ENCODE measurements around the gene HBZ. TPM values are rescaled to one million over a fixed set of nuclear protein-coding genes. Genes with fewer than 3 reads are reported as not detected.
"Not testable (repeated sequence)": the region's sequence is repeated elsewhere in the genome, so short reads cannot be mapped to it uniquely, and the experiment has no call there.

The HBZ gene
- total and polyA plus RNA-seq, 2 of the 8 experiments (the other 6 are each of a cell fraction or from before 2014, with no cell fraction given), result 0.12 TPM; not detected in 1

DNA sequence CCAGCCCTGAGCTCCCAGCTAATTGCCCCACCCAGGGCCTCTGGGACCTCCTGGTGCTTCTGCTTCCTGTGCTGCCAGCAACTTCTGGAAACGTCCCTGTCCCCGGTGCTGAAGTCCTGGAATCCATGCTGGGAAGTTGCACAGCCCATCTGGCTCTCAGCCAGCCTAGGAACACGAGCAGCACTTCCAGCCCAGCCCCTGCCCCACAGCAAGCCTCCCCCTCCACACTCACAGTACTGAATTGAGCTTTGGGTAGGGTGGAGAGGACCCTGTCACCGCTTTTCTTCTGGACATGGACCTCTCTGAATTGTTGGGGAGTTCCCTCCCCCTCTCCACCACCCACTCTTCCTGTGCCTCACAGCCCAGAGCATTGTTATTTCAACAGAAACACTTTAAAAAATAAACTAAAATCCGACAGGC lies 17.7 kb downstream of the HBZ start:
- not testable (repeated sequence) for H3K4me2 ChIP-seq (ENCODE audit: insufficient read depth in 1 of 2, low read depth in 2 of 2, low read length in 2 of 2); H4K5ac ChIP-seq (ENCODE audit: insufficient read length, low read depth, low read length); H3K23me2 ChIP-seq (ENCODE audit: low read depth, low read length); H4K8ac ChIP-seq (ENCODE audit: extremely low read depth, insufficient read depth, low read length); H2BK15ac ChIP-seq (ENCODE audit: low read length); H3K9ac ChIP-seq (replicated peaks in 1 of 4; ENCODE audit: extremely low read depth in 1 of 4, low read depth in 3 of 4, low read length in 3 of 4); H2AFZ ChIP-seq (ENCODE audit: low read length); H3K79me2 ChIP-seq (ENCODE audit: control insufficient read depth in 1 of 2, insufficient read depth in 2 of 2, low read length in 2 of 2); H4K91ac ChIP-seq (replicated peaks; ENCODE audit: insufficient read length, low read length); H3K79me1 ChIP-seq (ENCODE audit: low read depth, low read length); H3K9me3 ChIP-seq (ENCODE audit: insufficient read depth in 2 of 2, low read depth in 1 of 2, low read length in 1 of 2); H2AK5ac ChIP-seq (ENCODE audit: low read depth, low read length); H2BK20ac ChIP-seq (ENCODE audit: low read length); DNase-seq (ENCODE audit: low read depth in 1 of 2, low spot score in 2 of 2); H3K23ac ChIP-seq (ENCODE audit: insufficient read length); H3K27ac ChIP-seq (ENCODE audit: low read depth, low read length); H3K36me3 ChIP-seq (ENCODE audit: control insufficient read depth in 2 of 4, insufficient read depth in 4 of 4, low read length in 3 of 4); H2BK5ac ChIP-seq (ENCODE audit: low read depth, low read length); H2BK12ac ChIP-seq (ENCODE audit: low read depth, low read length); H3K56ac ChIP-seq (replicated peaks; ENCODE audit: insufficient read length, low read depth, low read length); H2BK120ac ChIP-seq (replicated peaks; ENCODE audit: low read depth, low read length); H3K14ac ChIP-seq (ENCODE audit: insufficient read length); H3K4me3 ChIP-seq (ENCODE audit: extremely low read depth in 1 of 4, insufficient read depth in 2 of 4, low read depth in 3 of 4, low read length in 4 of 4); H3K4ac ChIP-seq (replicated peaks; ENCODE audit: insufficient read length, low read depth, low read length); H3K18ac ChIP-seq (ENCODE audit: extremely low read depth, low read length)
- POLR2A ChIA-PET (ENCODE audit: partially characterized antibody), result interaction anchor here (1.8 kb wide), 1 partner anchor 10 kb away, joined by 5 read pairs; the partner anchor contains the start of gene HBQ1
- WGBS, 2 experiments (ENCODE audit: extremely low coverage in 1 of 2, insufficient coverage in 1 of 2, insufficient read length in 1 of 2, insufficient replicate concordance in 2 of 2, low coverage in 1 of 2, low lambda C conversion rate in 2 of 2, missing lambda C conversion rate in 1 of 2), result 8% methylated on average over 5 of the region's 5 CpGs; no CpG with 5 or more reads in 1 of the 2 experiments
- FAIRE-seq, result peak; percentile 28
- Histone ChIP-seq H3K27me3 (replicated peaks in 1 of 4; ENCODE audit: control insufficient read depth in 3 of 4, extremely low read depth in 1 of 4, insufficient read depth in 3 of 4, low read length in 3 of 4) (peaks cover 59 to 87% (median 80%) of the 10 kb centered on the region in 4 experiments), H3K4me1 (replicated peaks in 1 of 4; ENCODE audit: control insufficient read depth in 3 of 4, insufficient read depth in 4 of 4, low read length in 3 of 4) (peaks cover 0 to 25% (median 17%) of the 10 kb centered on the region in 4 experiments; a peak in 6 of 7 replicates), H4K20me1 (replicated peaks in 1 of 2; ENCODE audit: control insufficient read depth in 1 of 2, insufficient read depth in 2 of 2, low read length in 2 of 2) (peaks cover 3 to 11% of the 10 kb centered on the region in 2 experiments)
- TF ChIP-seq SIN3A (conservative IDR thresholded peaks at IDR 0.05 in 1 of 2, IDR thresholded peaks at IDR 0.05 in 1 of 2; ENCODE audit: low read depth in 1 of 2, low read length in 2 of 2), result peak; percentile 61 to 69; a peak in 1 of 4 replicates
- CTCF ChIA-PET (ENCODE audit: partially characterized antibody), result interaction anchor here (0.6 to 5.6 kb wide), 5 partner anchors 10 to 104 kb away, joined by 3 to 24 read pairs (median 4); partner anchors contain the start of gene HBQ1
